Amygdala (tissue), 56 donors: Measurements from ENCODE around the gene HSD17B14.

Source experiments
- DNase-seq, 56 donors: peaks; one replicate each; lab custom pipeline; 2025; lab: John Stamatoyannopoulos, UW

Gene HSD17B14

DNA sequence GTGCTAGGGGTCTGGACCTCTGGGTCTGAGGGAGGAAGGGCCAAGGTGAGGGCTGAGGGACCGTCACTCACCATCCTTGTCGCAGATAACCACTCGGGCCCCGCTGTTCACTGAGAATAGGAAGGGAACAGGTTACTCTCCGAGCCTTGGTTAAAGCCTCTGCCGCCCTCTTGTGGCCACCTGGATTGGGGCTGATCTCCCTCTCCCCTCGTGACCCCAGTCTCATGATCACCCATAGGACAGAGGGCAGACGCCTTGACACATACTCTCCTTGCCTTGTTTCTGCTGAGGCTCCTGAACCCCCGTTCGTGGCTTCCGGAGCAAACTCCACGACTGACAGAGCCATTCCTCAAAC, 580 bp downstream of the HSD17B14 start:
- DNase-seq = peak; percentile 7 to 94 (median 76)

DNA sequence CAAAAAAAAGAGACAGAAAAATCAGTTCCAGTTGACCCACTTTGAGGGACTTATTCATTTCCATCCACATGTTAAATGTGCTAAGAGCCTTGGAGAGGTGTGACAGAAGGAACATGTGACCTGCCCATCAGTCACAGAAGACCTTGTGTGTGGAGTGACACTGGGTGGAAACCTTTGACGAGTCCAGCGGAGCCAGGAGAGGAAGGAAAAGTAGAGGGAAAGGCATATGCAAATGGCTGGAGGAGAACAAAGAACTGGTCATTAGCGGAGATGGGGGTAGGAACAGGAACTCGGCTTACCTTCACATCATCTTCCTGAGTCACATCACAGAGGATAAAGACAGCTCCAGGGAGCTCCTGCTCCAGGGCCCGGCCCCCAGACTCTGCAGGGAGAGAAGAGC, 2.3 kb downstream of the HSD17B14 start:
- no peak for DNase-seq

DNA sequence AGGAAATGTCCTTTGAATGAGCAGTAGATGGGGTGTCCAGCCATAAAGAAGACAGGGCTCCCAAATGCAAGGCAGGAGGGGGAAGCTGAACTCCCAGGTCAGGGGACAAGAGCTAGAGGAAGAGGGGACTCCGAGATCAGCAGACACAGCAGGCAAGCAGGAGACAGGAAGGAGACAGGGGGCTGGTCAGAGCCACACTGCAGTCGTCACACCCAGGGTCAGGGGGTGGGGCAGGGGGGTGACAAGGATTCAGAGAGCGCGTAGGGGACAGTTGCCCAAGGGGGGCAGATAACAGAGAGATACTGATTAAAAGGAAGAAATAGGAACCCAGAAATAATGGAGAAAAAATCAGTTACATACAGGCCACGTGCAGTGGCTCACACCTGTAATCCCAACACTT, 3.2 kb downstream of the HSD17B14 start:
- DNase-seq = no peak

DNA sequence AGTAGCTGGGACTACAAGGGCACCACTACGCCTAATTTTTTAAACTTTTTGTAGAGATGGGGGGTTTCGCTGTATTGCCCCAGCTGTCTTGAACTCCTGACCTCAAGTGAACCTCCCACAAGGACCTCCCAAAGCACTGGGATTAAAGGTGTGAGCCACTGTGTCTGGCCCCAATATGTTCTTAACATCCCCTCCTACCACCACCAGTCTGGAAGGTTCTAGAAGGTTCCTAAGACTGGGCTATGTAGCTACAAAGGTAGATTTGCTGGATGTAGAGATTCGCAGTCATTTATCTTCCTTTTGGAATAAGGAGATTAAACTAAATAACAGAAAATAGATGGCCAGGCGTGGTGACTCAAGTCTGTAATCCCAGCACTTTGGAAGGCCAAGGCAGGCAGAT, 5.3 kb downstream of the HSD17B14 start:
- DNase-seq = no peak

DNA sequence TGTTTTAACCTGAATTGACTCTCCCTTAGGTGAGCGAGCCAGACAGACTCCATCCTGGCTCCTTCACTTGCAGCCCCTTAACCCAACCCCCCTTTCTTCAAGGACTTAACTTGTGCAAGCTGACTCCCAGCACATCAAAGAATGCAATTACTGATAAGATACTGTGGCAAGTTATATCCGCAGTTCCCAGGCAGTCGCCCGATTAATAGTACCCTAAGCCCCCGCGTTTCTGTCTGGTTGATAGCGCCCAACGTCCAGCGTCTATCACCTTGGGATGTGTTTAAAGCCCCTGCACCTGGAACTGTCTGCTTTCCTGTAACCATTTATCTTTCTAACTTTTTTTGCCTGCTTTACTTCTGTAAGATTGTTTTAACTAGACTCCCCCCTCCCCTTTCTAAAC, 6.2 kb downstream of the HSD17B14 start:
- no peak for DNase-seq

DNA sequence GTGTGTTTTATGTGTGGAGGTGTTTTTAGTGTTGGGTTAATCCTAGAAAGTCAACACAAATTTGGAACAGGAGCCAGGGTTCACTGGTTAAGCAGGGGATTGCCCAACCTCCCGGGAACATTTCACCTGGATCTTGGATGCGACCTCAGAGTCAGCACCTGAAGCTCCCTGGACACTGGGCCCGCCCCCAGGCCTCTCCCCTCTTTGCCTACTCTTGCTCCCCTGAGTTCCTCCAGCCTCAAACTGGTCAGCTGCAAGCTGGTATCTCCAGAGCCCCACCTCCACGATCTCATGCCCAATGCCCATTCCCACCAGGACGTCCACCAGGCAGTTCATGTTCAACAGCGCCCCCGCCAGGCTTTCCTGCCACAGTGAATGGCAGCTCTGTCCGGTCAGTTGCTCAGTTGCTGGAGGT, 9.7 kb downstream of the HSD17B14 start:
- DNase-seq = no peak

DNA sequence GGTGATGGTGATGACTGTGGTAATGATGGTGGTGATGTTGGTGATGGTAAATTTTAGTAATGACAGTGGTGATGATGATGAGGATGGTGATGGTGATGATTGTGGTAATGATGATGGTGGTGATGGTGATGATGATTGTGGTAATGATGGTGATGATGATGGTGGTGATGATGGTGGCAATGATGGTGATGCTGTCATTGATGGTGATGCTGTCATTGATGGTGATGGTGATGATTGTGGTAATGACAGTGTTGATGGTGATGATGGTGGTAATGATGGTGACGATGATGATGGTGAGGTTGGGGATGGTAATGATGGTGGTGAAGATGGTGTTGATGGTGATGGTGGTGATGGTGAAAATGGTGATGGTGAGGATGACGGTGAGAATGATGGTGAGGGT, 13.8 kb downstream of the HSD17B14 start:
- no peak for DNase-seq

DNA sequence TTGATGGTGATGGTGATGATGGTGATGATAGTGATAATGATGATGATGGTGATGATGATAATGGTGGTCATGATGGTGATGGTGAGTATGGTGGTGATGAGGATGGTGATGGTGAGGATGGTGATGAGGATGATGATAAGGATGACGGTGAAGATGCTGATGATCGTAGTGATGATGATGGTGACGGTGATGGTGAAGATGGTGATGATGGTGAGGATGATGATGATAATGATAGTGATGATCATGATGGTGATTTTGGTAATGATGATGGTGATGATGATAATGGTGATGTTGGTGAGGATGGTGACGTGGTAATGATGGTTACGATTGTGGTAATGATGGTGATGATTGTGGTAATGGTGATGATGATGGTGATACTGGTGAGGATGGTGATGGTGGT, 14.7 kb downstream of the HSD17B14 start:
- no peak for DNase-seq

DNA sequence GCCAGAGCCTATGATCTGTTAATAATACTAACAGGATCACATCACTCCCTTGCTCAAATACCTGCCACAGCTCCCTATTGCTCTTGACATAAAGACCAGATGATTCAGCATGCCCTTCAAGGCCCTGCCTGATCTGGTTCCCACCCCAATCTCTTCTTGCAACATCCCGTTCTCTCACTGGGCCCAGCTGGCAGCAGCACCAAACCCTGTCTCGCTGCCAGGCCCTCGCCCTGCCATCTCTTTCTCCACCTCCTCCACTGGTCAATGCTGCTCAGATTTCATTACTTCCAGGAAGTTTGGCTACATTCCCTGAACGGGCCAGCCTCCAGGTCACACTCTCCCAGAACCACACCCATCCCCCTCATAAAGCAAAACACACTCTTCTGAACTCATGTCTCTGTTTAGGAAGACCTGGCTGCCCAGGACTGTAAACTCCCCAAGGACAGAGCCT, 16.9 kb downstream of the HSD17B14 start:
- peak in 36 of 56 donors; percentile 8 to 64 (median 38) for DNase-seq

DNA sequence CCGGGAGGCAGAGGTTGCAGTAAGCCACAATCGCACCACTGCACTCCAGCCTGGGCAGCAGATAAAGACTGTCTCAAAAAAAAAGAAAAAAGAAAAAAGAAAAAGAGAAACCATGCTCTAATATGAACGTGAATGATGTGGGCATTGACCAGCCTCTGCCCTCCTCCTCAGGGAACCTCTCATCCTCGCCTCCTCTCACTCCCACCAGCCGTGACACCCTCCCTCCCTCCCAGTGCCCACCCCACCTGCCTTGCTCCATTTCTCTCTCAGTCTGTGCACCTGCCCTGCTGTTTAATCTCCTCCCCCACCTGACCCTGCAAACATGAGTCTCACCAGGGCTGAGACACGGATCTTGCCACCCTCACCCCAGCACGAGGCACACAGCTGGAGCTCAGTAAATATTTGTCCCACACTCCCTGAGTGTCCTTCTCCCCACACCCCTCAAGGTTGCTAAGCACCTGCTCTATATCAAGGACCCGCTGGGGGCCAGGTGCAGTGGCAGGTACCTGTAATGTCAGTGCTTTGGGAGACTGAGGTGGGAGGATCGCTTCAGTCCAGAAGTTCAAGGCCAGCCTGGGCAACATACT, 18.0 kb downstream of the HSD17B14 start:
- no peak for DNase-seq

DNA sequence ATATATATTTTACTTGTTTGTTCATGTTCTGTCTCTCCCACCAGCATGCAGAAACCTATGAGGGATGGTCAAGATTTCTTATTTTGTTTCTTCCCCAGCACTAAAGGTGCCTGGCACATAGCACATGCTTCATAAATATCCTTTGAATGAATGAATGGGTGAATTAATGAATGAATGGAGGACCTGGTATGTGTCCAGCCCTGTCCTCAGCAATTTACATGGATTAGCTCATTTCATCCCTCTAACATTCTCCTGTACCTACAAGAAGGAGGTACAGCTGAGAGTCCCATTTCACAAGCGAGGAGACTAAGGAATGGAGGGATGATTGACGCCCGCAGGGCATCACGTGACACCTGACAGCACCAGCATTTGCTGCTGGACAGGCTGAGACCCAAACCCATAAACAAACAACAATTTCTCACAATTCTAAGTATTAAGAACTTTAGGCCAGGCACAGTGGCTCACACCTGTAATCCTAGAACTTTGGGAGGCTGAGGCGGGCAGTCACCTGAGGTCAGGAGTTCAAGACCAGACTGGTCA, 18.6 kb downstream of the HSD17B14 start:
- DNase-seq = no peak

DNA sequence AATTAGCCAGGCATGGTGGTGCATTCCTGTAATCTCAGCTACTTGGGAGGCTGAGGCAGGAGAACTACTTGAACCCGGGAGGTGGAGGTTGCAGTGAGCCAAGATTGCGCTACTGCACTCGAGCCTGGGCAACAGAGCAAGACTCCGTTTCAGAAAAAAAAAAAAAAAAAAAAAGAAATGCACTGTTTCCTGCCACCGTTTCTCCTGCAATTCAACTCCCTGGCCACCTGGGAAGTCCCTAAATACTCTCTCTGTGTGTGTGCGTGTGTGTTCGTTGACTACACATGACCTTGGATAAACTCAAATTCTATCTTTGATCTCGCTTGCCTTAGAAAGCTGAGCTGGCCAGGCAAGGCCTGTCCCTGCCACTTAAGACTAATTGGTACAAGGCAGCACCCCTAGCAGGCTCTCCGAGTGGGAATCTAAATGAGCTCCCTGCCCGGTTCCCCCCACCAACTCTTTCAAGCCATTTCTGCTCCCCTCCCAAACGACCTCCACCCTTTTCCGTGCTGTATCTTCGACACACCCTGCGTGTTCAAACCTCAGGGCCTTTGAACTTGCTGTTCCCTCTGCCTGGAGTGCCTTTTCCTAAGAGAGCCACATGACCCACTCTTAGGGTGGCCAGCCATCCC, 20.3 kb downstream of the HSD17B14 start:
- DNase-seq = no peak

DNA sequence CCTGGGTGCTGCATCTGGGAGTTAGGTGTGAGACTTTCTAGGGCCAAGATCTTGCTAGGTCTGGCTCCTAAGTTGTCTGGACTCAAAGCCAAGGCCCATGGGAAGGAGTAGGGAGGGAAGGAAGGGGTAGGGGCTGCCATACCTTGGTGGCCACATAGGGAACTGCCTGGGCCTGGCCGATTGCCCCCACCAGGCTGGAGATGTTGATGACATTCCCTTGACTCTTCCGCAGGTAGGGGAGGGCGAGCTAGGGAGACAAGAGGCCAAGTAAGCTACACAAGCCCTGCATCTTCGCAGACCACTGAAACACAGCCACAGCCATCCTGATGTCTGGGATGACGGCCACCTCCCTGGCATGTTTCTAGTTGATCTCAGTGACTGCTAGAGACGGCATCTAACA, 21.4 kb downstream of the HSD17B14 start:
- DNase-seq = no peak

DNA sequence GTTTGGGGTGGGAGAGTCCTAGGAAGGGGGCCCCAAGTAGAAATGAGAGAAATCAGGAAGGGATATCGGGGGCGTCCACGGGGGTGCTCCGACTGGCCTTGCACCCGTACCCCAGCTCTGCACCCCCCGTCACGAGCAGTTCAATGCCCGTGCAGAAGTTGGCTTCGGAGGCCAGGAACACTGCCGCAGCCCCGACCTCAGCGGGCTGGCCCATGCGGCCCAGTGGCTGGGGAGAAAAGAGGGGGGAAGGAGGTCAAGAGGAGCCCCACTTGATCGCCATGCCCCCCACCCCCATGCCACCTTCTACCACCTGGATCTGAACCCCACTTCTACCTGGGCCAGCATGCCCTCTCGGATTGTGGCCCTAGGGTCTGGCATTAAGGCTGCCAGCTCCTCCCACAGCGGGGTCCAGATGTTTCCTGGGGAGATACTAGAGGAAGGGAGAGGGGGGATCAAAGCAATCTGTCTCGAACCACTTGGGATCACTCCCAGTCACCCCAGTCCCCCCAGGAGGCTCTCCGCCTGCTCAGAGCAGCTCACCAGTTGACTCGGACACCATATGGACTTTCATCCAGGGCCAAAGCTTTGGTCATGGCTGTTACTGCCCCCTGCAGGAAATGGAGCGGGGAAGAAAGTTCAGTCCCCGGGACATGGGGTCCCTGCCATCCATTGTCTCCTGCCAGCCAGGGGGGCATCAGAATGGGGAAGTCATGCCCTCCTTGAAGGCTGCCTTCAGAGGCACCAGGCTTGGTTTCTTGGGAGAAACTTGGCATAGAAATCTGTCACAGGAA, 23.0 kb downstream of the HSD17B14 start:
- no peak for DNase-seq

DNA sequence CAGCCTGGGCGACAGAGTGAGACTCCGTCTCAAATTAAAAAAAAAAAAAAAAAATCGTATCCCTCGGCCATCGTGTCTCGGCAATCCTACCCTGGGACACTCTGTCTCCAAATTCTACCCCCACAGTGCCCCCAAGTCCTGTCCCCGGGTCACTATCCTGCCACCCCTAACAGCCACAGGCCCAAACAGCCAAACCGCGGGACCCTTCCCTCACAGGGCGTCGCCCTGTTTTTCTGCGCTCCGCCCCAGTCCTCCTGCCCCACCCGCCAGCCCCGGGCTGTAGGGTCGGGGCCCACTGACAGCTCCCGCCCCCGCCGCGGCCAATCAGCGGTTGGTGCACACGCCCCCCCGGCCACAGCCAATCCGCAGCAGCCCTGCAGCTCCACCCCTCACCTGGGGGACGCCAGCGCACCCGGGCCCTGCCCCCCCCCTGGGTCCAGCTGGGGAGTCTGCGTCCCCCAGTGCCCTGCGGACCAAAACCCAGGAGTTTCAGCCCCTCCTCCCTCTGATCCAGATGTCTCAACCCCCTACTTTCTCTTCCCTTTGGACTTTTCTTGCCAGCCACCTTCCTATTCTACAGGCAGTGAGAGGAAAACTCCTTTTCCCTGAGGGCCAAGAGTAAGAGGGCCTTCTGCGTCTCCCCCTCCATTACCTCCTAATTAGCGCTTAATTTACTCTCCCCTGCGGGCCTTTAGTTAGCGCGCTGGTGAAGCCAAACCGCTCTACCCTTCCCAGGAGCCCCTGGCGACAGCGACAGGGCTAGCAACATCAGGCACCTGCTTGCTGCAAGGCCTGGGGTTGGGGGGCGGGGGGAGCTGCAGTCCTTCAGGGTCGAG, 24.0 kb downstream of the HSD17B14 start:
- DNase-seq = peak in 52 of 56 donors; percentile 24 to 86 (median 66)

DNA sequence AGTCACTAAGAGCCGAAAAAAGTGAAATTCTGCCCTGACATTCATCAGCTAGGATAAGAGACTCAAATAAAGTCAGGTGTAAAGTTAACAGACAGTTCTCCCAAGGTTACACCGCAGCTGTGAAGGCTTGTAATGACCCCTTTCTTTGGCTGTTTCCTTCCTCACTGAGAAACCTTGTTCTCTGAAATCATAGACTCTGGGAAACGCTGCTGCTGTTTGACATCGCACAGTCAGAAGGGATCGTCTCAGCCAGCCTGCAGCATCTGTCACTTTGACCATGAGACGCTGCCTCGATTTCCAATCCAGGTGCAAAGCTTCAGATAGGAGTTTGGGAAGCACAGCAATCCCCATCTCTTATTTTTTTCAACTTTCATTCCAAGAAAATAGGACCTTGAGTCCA, 26.1 kb downstream of the HSD17B14 start:
- no peak for DNase-seq

DNA sequence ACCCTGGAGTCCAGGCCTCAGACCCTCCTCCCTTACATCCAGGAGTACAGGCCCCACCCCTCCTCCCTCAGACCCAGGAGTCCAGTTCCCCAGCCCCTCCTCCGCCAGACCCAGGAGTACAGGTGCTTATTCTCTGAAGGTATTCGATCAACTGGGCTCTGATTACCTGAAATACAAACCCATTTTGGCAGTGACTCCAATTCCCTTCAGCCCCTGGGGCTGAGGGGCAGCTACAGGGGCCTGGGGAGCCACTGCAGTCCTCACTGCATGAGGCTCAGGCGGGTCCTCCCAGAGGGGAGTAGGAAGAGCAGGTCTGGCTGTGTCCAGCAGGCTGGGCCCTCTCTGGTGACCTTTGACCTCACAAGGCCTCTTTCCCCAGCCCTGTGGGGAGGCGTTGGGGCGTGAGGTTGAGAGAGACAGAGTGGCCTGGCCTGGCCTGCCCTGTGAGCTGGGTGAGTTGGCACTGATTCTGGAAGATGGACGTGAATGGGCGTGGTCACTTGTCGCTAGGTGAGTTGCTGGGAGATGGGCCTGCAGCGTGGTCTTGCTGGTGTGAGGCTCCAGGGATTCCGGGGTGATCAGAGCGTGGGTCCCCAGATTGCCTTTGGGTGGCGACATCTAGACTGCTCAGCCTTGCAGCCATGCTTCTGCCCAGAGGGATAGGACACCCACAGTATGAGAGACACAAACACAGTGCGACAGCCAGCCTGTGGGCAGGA, 28.5 kb downstream of the HSD17B14 start:
- DNase-seq = no peak

DNA sequence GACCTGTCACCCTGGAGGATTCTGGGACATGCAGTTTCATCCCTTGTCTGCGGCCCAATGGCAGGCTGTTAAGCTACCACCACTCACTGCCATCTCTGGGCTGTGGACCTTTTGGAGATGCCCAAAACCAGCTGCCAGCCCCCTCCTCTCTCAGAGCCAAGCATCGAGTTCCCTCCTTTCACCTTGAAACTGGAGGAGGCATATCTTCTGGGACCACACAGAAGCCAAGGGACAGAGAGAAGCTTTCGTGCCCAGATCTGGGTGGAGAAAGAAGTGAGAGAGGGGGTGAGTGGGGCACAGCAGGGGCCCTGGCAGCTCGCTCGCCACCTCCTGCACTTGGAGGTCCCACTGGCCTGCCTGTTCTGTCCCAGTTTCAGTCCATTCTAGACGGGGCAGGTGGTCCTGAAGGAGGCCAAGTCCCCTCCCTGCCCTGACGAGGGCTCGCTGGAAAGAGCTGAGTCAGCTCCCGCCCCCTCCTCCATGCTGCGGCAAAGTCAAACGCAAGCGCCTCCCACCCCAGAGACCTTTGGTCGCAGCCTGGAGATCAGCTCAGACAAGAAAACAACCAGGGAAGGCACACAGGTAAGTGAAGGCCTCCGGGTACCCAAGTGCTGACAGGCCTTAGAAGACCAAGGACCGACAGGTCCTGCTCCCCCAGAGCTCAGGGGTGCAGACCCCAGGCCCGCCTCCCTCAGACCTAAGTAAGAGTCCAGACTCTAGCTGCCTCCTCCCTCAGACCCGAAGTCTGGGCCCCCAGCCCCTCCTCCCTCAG, 29.3 kb downstream of the HSD17B14 start:
- DNase-seq = peak in 22 of 56 donors; percentile 7 to 75 (median 39)

DNA sequence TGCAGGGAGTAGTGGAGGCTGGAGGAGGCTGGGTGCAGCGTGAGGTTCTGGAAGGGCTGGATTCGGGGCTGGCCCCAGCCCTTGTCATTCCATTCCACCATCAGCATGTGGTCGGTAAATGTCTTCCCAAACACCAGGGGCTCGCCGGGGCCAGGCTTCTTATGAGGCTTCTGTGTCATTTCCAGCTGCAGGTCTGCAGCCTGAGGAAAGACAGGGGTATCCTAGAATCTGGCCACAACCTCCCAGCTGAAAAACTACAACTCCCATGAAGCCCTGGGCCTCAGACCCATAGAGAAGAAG, 29.8 kb downstream of the HSD17B14 start:
- peak in 20 of 56 donors; percentile 12 to 75 (median 50) for DNase-seq
